OCI-LY3 (cell line): Measurements from ENCODE around the gene FZD10.

Experiments
- H2AFZ ChIP-seq: fragments of 200-600, 300-600 bp; shearing (Covaris generic); 2 replicates; pipeline ENCODE4 v1.6.0; 2014; ENCODE audit warnings: antibody characterized with exemption, low read depth, low read length
- H3K27ac ChIP-seq: fragments of 200-600, 300-600 bp; sonication (generic); 2 replicates; pipeline ENCODE4 v1.5.1; 2014; ENCODE audit warnings: mild to moderate bottlenecking, low read length, moderate library complexity, mixed read lengths
- H3K27me3 ChIP-seq: fragments of 200-600, 300-600 bp; sonication (generic); 2 replicates; pipeline ENCODE4 v1.6.1; 2014; ENCODE audit warnings: low read depth, low read length, mixed read lengths
- H3K36me3 ChIP-seq: fragments of 200-600, 300-600 bp; sonication (generic); replicated peaks from 2 replicates; pipeline ENCODE3; 2014; ENCODE audit warnings: low read depth, low read length, mixed read lengths
- H3K4me1 ChIP-seq: fragments of 300-600, 200-600 bp; sonication (generic); 2 replicates; pipeline ENCODE4 v1.6.1; 2014; ENCODE audit warnings: low read length, mixed read lengths
- H3K4me2 ChIP-seq: fragments of 200-600, 300-600 bp; sonication (generic); 2 replicates; pipeline ENCODE4 v1.6.1; 2014; ENCODE audit warnings: low read length, mixed read lengths
- H3K4me3 ChIP-seq: fragments of 300-600, 200-600 bp; sonication (generic); 2 replicates; pipeline ENCODE4 v1.5.1; 2014; ENCODE audit warnings: antibody characterized with exemption, mild to moderate bottlenecking, low read length, moderate library complexity
- H3K79me2 ChIP-seq: fragments of 300-600, 200-600 bp; shearing (Covaris generic); 2 replicates; pipeline ENCODE4 v1.6.1; 2014; ENCODE audit warnings: mild to moderate bottlenecking, low read length, mixed read lengths
- H3K9ac ChIP-seq: fragments of 300-600, 200-600 bp; shearing (Covaris generic); 2 replicates; pipeline ENCODE4 v1.6.0; 2014; ENCODE audit warnings: mild to moderate bottlenecking, low read length, moderate library complexity
- H3K9me3 ChIP-seq: fragments of 200-600, 300-600 bp; shearing (Covaris generic); 2 replicates; pipeline ENCODE4 v1.6.1; 2014; ENCODE audit warnings: low read length, mixed read lengths; ENCODE audit not compliant: insufficient read depth
- H4K20me1 ChIP-seq: fragments of 200-600, 300-600 bp; sonication (generic); 2 replicates; pipeline ENCODE4 v1.6.1; 2016; ENCODE audit warnings: low read length, mixed read lengths; ENCODE audit not compliant: insufficient read depth
- EZH2phosphoT487 ChIP-seq: fragments of 200-600 bp; shearing (Covaris generic); IDR thresholded peaks from 2 replicates; pipeline ENCODE4 v1.6.1; 2018; ENCODE audit warnings: antibody characterized with exemption, mixed run types, low read depth
- TF ChIP-seq, protein P1 (sequence below): fragments of 200-600, 300-600 bp; sonication (generic); IDR thresholded peaks from 2 replicates; pipeline ENCODE4 v1.5.1; 2014; ENCODE audit warnings: antibody characterized with exemption, low read length, low read depth

The FZD10 gene

GRCh38 chr12:130163461-130164215 lies 1.4 kb downstream of the FZD10 start:
- Histone ChIP-seq H3K4me2 (no peak overlapping the region), H3K27me3 (no peaks in the 10 kb centered on the region), H3K9ac (no peak overlapping the region), H3K4me1 (no peaks in the 10 kb centered on the region), H3K79me2 (no peaks in the 10 kb centered on the region), H3K9me3 (no peaks in the 10 kb centered on the region), H2AFZ (no peak overlapping the region), H3K36me3 (no peaks in the 10 kb centered on the region), H3K4me3 (no peak overlapping the region), H3K27ac (no peak overlapping the region), H4K20me1 (no peaks in the 10 kb centered on the region)
- no peak for TF ChIP-seq EZH2phosphoT487
- TF ChIP-seq, protein P1, sequence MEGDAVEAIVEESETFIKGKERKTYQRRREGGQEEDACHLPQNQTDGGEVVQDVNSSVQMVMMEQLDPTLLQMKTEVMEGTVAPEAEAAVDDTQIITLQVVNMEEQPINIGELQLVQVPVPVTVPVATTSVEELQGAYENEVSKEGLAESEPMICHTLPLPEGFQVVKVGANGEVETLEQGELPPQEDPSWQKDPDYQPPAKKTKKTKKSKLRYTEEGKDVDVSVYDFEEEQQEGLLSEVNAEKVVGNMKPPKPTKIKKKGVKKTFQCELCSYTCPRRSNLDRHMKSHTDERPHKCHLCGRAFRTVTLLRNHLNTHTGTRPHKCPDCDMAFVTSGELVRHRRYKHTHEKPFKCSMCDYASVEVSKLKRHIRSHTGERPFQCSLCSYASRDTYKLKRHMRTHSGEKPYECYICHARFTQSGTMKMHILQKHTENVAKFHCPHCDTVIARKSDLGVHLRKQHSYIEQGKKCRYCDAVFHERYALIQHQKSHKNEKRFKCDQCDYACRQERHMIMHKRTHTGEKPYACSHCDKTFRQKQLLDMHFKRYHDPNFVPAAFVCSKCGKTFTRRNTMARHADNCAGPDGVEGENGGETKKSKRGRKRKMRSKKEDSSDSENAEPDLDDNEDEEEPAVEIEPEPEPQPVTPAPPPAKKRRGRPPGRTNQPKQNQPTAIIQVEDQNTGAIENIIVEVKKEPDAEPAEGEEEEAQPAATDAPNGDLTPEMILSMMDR: no peak

DNA sequence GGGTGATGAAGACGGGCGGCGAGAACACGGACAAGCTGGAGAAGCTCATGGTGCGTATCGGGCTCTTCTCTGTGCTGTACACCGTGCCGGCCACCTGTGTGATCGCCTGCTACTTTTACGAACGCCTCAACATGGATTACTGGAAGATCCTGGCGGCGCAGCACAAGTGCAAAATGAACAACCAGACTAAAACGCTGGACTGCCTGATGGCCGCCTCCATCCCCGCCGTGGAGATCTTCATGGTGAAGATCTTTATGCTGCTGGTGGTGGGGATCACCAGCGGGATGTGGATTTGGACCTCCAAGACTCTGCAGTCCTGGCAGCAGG lies 1.9 kb downstream of the FZD10 start:
- Histone ChIP-seq H3K79me2 (no peaks in the 10 kb centered on the region), H3K9me3 (no peaks in the 10 kb centered on the region), H2AFZ (no peak overlapping the region), H3K4me3 (no peak overlapping the region), H3K4me1 (no peaks in the 10 kb centered on the region), H3K36me3 (no peaks in the 10 kb centered on the region), H3K27me3 (no peaks in the 10 kb centered on the region), H3K9ac (no peak overlapping the region), H3K27ac (no peak overlapping the region), H4K20me1 (no peaks in the 10 kb centered on the region), H3K4me2 (no peak overlapping the region)
- no peak for TF ChIP-seq EZH2phosphoT487
- TF ChIP-seq, protein P1: no peak

DNA sequence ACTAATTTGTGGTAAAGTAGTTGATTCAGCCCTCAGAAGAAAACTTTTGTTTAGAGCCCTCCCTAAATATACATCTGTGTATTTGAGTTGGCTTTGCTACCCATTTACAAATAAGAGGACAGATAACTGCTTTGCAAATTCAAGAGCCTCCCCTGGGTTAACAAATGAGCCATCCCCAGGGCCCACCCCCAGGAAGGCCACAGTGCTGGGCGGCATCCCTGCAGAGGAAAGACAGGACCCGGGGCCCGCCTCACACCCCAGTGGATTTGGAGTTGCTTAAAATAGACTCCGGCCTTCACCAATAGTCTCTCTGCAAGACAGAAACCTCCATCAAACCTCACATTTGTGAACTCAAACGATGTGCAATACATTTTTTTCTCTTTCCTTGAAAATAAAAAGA lies 2.7 kb downstream of the FZD10 start:
- no peaks in the 10 kb centered on the region for H4K20me1 ChIP-seq
- H3K27ac ChIP-seq: no peak overlapping the region
- no peaks in the 10 kb centered on the region for H3K27me3 ChIP-seq
- no peaks in the 10 kb centered on the region for H3K4me1 ChIP-seq
- no peak overlapping the region for H3K4me3 ChIP-seq
- no peaks in the 10 kb centered on the region for H3K79me2 ChIP-seq
- no peak for TF ChIP-seq EZH2phosphoT487
- TF ChIP-seq, protein P1: no peak
- no peak overlapping the region for H3K4me2 ChIP-seq
- H3K9ac ChIP-seq: no peak overlapping the region
- H3K36me3 ChIP-seq: no peaks in the 10 kb centered on the region
- no peak overlapping the region for H2AFZ ChIP-seq
- H3K9me3 ChIP-seq: no peaks in the 10 kb centered on the region

DNA sequence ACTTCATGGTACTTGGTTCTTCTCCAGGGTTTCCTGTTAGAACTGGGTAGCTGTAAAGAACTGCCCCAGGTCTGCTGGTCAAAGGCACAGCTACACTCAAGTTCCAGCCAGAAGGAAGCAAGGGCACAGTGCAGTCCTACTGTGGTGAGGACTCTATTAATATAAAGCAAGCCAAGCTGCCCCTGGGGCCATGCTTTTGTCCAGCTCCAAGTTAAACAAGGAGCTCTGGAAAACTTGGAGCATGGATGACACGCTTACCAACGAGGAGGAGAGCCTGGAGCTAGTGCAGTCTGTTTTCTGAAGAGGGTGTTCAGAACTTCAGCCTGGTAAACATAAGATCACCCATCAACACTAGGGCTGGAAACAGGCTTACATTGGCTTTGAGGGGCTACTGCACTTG lies 4.0 kb downstream of the FZD10 start:
- Histone ChIP-seq H3K9me3 (no peaks in the 10 kb centered on the region), H3K36me3 (no peaks in the 10 kb centered on the region), H4K20me1 (no peaks in the 10 kb centered on the region), H3K4me1 (no peaks in the 10 kb centered on the region), H3K4me3 (no peak overlapping the region), H2AFZ (no peak overlapping the region), H3K4me2 (no peak overlapping the region), H3K27me3 (no peaks in the 10 kb centered on the region), H3K9ac (no peak overlapping the region), H3K79me2 (no peaks in the 10 kb centered on the region), H3K27ac (no peak overlapping the region)
- no peak for TF ChIP-seq EZH2phosphoT487
- TF ChIP-seq, protein P1: no peak
